OCI-LY7 (cell line): ENCODE results near the gene CCDC88B. TPM values are rescaled to one million over a fixed set of nuclear protein-coding genes. Genes with fewer than 3 reads are reported as not detected.

Experiments used
- BruUV-seq: library from RNA; stranded (reverse); fragments of 400-500 nt; replicated peaks from 2 replicates; lab custom pipeline; 2021; lab: Mats Ljungman, UMichigan
- CTCF ChIA-PET: fragments of 300-600 bp; sonication (Branson Sonifier 250); formaldehyde crosslinking; loops from one replicate; lab custom pipeline; 2022; ENCODE audit warnings: antibody characterized with exemption; ENCODE audit not compliant: unreplicated experiment; lab: Charles Lee
- POLR2A ChIA-PET: fragments of 300-600 bp; sonication (Branson Sonifier 250); formaldehyde crosslinking; loops from one replicate; lab custom pipeline; 2022; ENCODE audit warnings: antibody characterized with exemption; lab: Charles Lee
- DNase-seq: peaks from one replicate; pipeline ENCODE4 v3.0.0-alpha.2; 2015; ENCODE audit warnings: low spot score
- H2AFZ ChIP-seq: fragments of 200-600 bp; sonication (generic), shearing (Covaris generic); 2 replicates; pipeline ENCODE4 v1.6.1; 2014; ENCODE audit warnings: mild to moderate bottlenecking, antibody characterized with exemption, low read length, moderate library complexity
- H3K27ac ChIP-seq: fragments of 200-600 bp; sonication (generic); 2 replicates; pipeline ENCODE4 v1.5.1; 2014; ENCODE audit warnings: mixed run types, low read depth, mild to moderate bottlenecking, moderate library complexity, low read length, inconsistent platforms; ENCODE audit not compliant: poor library complexity, severe bottlenecking
- H3K36me3 ChIP-seq: fragments of 200-600 bp; sonication (generic); 2 replicates; pipeline ENCODE4 v1.6.1; 2014; ENCODE audit warnings: mild to moderate bottlenecking, antibody characterized with exemption, low read length, moderate library complexity, mixed read lengths; ENCODE audit not compliant: insufficient read depth
- H3K4me1 ChIP-seq: fragments of 200-600 bp; sonication (generic); 2 replicates; pipeline ENCODE4 v1.5.1; 2014; ENCODE audit warnings: mild to moderate bottlenecking, low read length; ENCODE audit not compliant: insufficient read depth, poor library complexity, severe bottlenecking
- H3K4me2 ChIP-seq: fragments of 200-600 bp; sonication (generic); 2 replicates; pipeline ENCODE4 v1.6.1; 2014; ENCODE audit warnings: mild to moderate bottlenecking, low read length
- H3K4me3 ChIP-seq: fragments of 200-600 bp; sonication (generic); 2 replicates; pipeline ENCODE4 v1.5.1; 2014; ENCODE audit warnings: mild to moderate bottlenecking, low read depth, low read length; ENCODE audit not compliant: poor library complexity, severe bottlenecking
- H3K79me2 ChIP-seq: fragments of 200-600 bp; sonication (generic); 2 replicates; pipeline ENCODE4 v1.6.1; 2016; ENCODE audit warnings: low read depth, mild to moderate bottlenecking, low read length, moderate library complexity, mixed read lengths; ENCODE audit not compliant: insufficient read depth
- H3K9me2 ChIP-seq: fragments of 200-600 bp; sonication (generic); 2 replicates; pipeline ENCODE4 v1.6.1; 2016; ENCODE audit warnings: mild to moderate bottlenecking, low read length, mixed read lengths; ENCODE audit not compliant: insufficient read depth
- H3K9me3 ChIP-seq: fragments of 200-600 bp; sonication (generic); 2 replicates; pipeline ENCODE4 v1.6.1; 2014; ENCODE audit warnings: mild to moderate bottlenecking, mixed run types, low read length, mixed read lengths
- H4K20me1 ChIP-seq: fragments of 200-600 bp; sonication (generic); 2 replicates; pipeline ENCODE4 v1.6.1; 2014; ENCODE audit warnings: mild to moderate bottlenecking, antibody characterized with exemption, low read length, moderate library complexity, mixed read lengths; ENCODE audit not compliant: insufficient read depth
- CTCF ChIP-seq: fragments of 200-600 bp; sonication (generic); conservative IDR thresholded peaks from 2 replicates; pipeline ENCODE4 v1.5.1; 2014; ENCODE audit warnings: mild to moderate bottlenecking, antibody characterized with exemption, low read length, moderate library complexity, mixed read lengths
- EZH2phosphoT487 ChIP-seq: fragments of 200-600 bp; sonication (generic); IDR thresholded peaks from 2 replicates; pipeline ENCODE4 v1.6.1; 2018; ENCODE audit warnings: low read depth, borderline replicate concordance, mild to moderate bottlenecking, mixed run types, antibody characterized with exemption, low read length, moderate library complexity, mixed read lengths
- intact Hi-C: fragments of 100-400 bp; cut with micrococcal nuclease; formaldehyde crosslinking; loops from one replicate; pipeline ENCODE4 v1.10.0; 2022; ENCODE audit not compliant: unreplicated experiment
- total RNA-seq, 2 experiments: library from RNA; depleted of rRNA in 1 of 2; stranded (reverse); fragments of >200 nt in 1 of 2; shearing (Covaris generic) in 1 of 2; gene quantifications; 2 replicates each; pipeline ENCODE4 v1.2.3, GENCODE V29; 2014 to 2022

Gene CCDC88B
- total RNA-seq, 2 experiments from 2014 or later, result 40.7 to 67.2 TPM

GRCh38 chr11:64337538-64338249 is 2.3 kb upstream of the CCDC88B start:
- H3K9me2 ChIP-seq, result no peaks in the 10 kb centered on the region
- H3K4me2 ChIP-seq, result peak overlapping the region; percentile 8
- BruUV-seq, result no TSS peak
- no peak for DNase-seq
- peak overlapping the region; percentile 44 for H3K27ac ChIP-seq
- POLR2A ChIA-PET, result interaction anchor here (1.7 kb wide), 1 partner anchor 20 kb away, joined by 9 read pairs; the partner anchor contains the start of genes PRDX5 and TRMT112
- H3K9me3 ChIP-seq, result no peaks in the 10 kb centered on the region
- H3K79me2 ChIP-seq, result peaks cover 10% of the 10 kb centered on the region; the same call in 1 of the 2 replicates
- H3K36me3 ChIP-seq, result peaks cover 21% of the 10 kb centered on the region
- intact Hi-C loops, result no loop called here
- peaks cover 58% of the 10 kb centered on the region for H3K4me1 ChIP-seq
- no peak overlapping the region for H3K4me3 ChIP-seq
- no peak overlapping the region for H2AFZ ChIP-seq
- no peaks in the 10 kb centered on the region for H4K20me1 ChIP-seq
- no peak for TF ChIP-seq CTCF
- TF ChIP-seq EZH2phosphoT487, result no peak
- CTCF ChIA-PET, result interaction anchor here (1.2 kb wide), 1 partner anchor 20 kb away, joined by 5 read pairs; the partner anchor contains the start of genes PRDX5 and TRMT112

- H3K79me2 ChIP-seq, result peaks cover 10% of the 10 kb centered on the region; the same call in 1 of the 2 replicates
- peak overlapping the region; percentile 90 for H3K4me2 ChIP-seq
- no peak overlapping the region for H2AFZ ChIP-seq
- no peaks in the 10 kb centered on the region for H4K20me1 ChIP-seq
- peaks cover 25% of the 10 kb centered on the region for H3K36me3 ChIP-seq
- no peaks in the 10 kb centered on the region for H3K9me2 ChIP-seq
- no peak for TF ChIP-seq EZH2phosphoT487
- no peak for TF ChIP-seq CTCF
- intact Hi-C loops, result no loop called here
- peak overlapping the region; percentile 80 for H3K27ac ChIP-seq
- BruUV-seq, result no TSS peak
- CTCF ChIA-PET, result no interaction called here
- POLR2A ChIA-PET, result interaction anchor here (0.9 to 1.7 kb wide), 2 partner anchors 14 to 21 kb away, joined by 3 to 9 read pairs; partner anchors contain the start of genes PRDX5 and TRMT112
- H3K4me3 ChIP-seq, result peak overlapping the region; percentile 74
- no peak for DNase-seq
- H3K4me1 ChIP-seq, result peaks cover 61% of the 10 kb centered on the region
- H3K9me3 ChIP-seq, result no peaks in the 10 kb centered on the region
These were observed 1.3 kb upstream of the CCDC88B start for GRCh38 chr11:64338716-64339115.
